Measurements from ENCODE around the gene CLPTM1L.

CLPTM1L gene

GRCh38 chr5:1338506-1339070, 6.3 kb downstream of the CLPTM1L start:
- TF ChIP-seq CTCF (IDR thresholded peaks at IDR 0.05; ENCODE audit: insufficient read depth, missing control alignments), result no peak
- DNase-seq (ENCODE audit: insufficient read length, low spot score) (no peak), FAIRE-seq (no peak)

- FAIRE-seq (no peak), DNase-seq (ENCODE audit: insufficient read length, low spot score) (no peak)
- no peak for TF ChIP-seq CTCF (IDR thresholded peaks at IDR 0.05; ENCODE audit: insufficient read depth, missing control alignments)
Observed at GRCh38 chr5:1338196-1338490, 6.8 kb downstream of the CLPTM1L start.

DNA sequence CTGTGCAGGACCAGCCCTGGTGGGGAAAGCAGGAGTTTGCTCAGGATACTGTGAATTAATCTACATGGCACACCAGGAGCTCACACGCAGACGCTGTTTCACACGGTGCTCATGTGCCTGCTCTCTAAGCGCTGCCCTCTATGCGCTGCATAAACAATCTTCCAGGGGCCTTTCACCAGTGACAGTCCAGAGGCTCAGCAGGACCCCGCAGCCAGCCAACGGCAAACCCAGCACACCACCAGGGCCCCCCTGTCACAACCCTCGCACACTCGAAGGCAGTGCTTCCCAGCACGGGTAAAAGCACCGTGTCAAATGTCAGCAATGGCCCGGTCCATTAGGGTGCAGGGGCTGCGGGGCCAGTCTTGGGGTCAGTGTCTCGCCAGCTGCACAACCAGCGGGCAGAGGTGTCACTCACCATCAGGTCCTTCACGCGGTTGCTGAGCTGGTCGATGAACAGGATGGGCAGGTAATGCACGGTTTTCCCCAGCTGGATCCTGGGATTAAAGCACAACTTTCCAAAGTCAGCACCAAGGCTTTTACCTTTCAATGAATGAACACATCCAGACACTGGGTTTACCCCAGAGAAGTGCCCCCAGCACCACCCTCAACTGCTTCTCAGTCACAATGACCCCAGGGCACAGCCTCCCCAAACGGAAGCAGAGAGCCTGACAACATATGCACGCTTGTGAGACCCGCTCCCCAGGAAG, 7.3 kb downstream of the CLPTM1L start:
- DNase-seq (ENCODE audit: insufficient read length, low spot score) (no peak), FAIRE-seq (no peak)
- no peak for TF ChIP-seq CTCF (IDR thresholded peaks at IDR 0.05; ENCODE audit: insufficient read depth, missing control alignments)

GRCh38 chr5:1336749-1337488, 8.0 kb downstream of the CLPTM1L start:
- DNase-seq (ENCODE audit: insufficient read length, low spot score) (no peak), FAIRE-seq (no peak)
- TF ChIP-seq CTCF (IDR thresholded peaks at IDR 0.05; ENCODE audit: insufficient read depth, missing control alignments), result no peak

DNA sequence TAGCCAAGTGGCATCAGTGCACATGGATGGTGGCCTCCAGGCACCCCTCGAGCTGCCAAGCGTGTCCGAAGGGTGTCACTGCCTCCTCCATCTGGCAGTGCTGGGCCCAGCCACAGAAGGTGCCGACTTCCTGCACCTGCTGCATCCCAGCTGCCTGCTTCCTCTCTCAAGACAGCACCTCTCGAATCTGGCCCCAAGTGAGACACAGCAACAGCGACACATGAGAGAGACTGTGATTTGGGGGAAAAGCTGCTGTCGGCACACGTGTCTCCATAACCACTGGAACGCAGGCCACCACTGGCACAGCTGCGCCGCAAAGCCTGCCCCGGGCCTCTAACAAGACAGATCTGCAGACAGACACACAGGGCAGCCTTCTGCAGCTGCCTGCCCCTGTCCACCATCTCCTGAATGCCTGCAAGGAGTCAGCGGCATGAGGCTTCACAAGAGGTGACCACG, 8.8 kb downstream of the CLPTM1L start:
- FAIRE-seq, result no peak
- no peak for DNase-seq (ENCODE audit: insufficient read length, low spot score)
- TF ChIP-seq CTCF (IDR thresholded peaks at IDR 0.05; ENCODE audit: insufficient read depth, missing control alignments), result no peak

GRCh38 chr5:1335540-1336095, 9.3 kb downstream of the CLPTM1L start:
- DNase-seq (ENCODE audit: insufficient read length, low spot score), result no peak
- FAIRE-seq, result no peak
- TF ChIP-seq CTCF (IDR thresholded peaks at IDR 0.05; ENCODE audit: insufficient read depth, missing control alignments), result no peak
